GM12878 (cell line): ENCODE measurements around the gene PARP8. TPM values are rescaled to one million over a fixed set of nuclear protein-coding genes. Genes with fewer than 3 reads are reported as not detected.

ENCODE experiments used
- ATAC-seq: fragments of 200-7000 bp; cut with Tn5 transposase; 3 replicates; pipeline ENCODE4 v1.9.1; 2020; ENCODE audit warnings: mild to moderate bottlenecking, moderate library complexity
- BruUV-seq: library from RNA; stranded (reverse); fragments of 400-500 nt; replicated peaks from 2 replicates; lab custom pipeline; 2021; lab: Mats Ljungman, UMichigan
- CTCF ChIA-PET: fragments of 300-600 bp; sonication (Branson Sonifier 250); formaldehyde crosslinking; extraction: SDS; loops from one replicate; lab custom pipeline; 2021; ENCODE audit warnings: inconsistent platforms; lab: Yijun Ruan, JAX
- POLR2A ChIA-PET: fragments of 350-600 bp; formaldehyde crosslinking; extraction: SDS; loops from one replicate; lab custom pipeline; 2021; ENCODE audit warnings: inconsistent platforms; lab: Charles Lee
- RAD21 ChIA-PET: fragments of 300-600 bp; sonication (Branson Sonifier 250); formaldehyde crosslinking; loops from one replicate; lab custom pipeline; 2023; ENCODE audit warnings: antibody characterized with exemption; ENCODE audit not compliant: unreplicated experiment; lab: Charles Lee
- SMC1A ChIA-PET: fragments of 300-600 bp; sonication (Branson Sonifier 250); formaldehyde crosslinking; loops from one replicate; lab custom pipeline; 2023; ENCODE audit not compliant: unreplicated experiment, uncharacterized antibody; lab: Charles Lee
- DNase-seq: peaks from one replicate; pipeline ENCODE4 v3.0.0-alpha.2; 2011; ENCODE audit warnings: low read depth, low spot score
- FAIRE-seq: peaks from 3 replicates; lab custom pipeline; 2011; peaks lifted over from hg19 to GRCh38; lab: Jason Lieb, UNC
- H2AFZ ChIP-seq: 2 replicates; pipeline ENCODE4 v1.6.0; 2011; ENCODE audit warnings: low read depth, low read length, control low read depth; ENCODE audit not compliant: control insufficient read depth
- H3K27ac ChIP-seq: 2 replicates; pipeline ENCODE4 v1.5.1; 2011; ENCODE audit warnings: control low read depth; ENCODE audit not compliant: control insufficient read depth, insufficient read depth
- H3K27me3 ChIP-seq, 2 experiments: replicated peaks in 1 of 2; 2 replicates each; pipeline versions ENCODE4 v1.6.0 to v1.6.1; 2011; ENCODE audit warnings: low read length in 1 of 2; ENCODE audit not compliant: control insufficient read depth in 2 of 2, insufficient read depth in 2 of 2
- H3K36me3 ChIP-seq, 2 experiments: 2 replicates each; pipeline ENCODE4 v1.5.1; 2011; ENCODE audit warnings: low read length in 1 of 2; ENCODE audit not compliant: control insufficient read depth in 2 of 2, insufficient read depth in 2 of 2
- H3K4me1 ChIP-seq: 2 replicates; pipeline ENCODE4 v1.6.1; 2011; ENCODE audit warnings: mild to moderate bottlenecking, low read length, moderate library complexity, mixed read lengths; ENCODE audit not compliant: control insufficient read depth, insufficient read depth
- H3K4me2 ChIP-seq: 2 replicates; pipeline ENCODE4 v1.6.0; 2011; ENCODE audit warnings: control low read depth; ENCODE audit not compliant: control insufficient read depth, insufficient read depth
- H3K4me3 ChIP-seq: fragments of 200-600 bp; sonication (generic); 2 replicates; pipeline ENCODE4 v1.5.1; 2016
- H3K79me2 ChIP-seq: 2 replicates; pipeline ENCODE4 v1.6.0; 2011; ENCODE audit warnings: low read length; ENCODE audit not compliant: control insufficient read depth, insufficient read depth
- H3K9ac ChIP-seq: 2 replicates; pipeline ENCODE4 v1.8.0; 2011; ENCODE audit warnings: low read length, control low read depth, mixed read lengths; ENCODE audit not compliant: control insufficient read depth, insufficient read depth
- H3K9me3 ChIP-seq: replicated peaks from 3 replicates; pipeline ENCODE4 v1.5.1; 2011; ENCODE audit warnings: mild to moderate bottlenecking, low read length; ENCODE audit not compliant: control insufficient read depth, insufficient read depth
- H4K20me1 ChIP-seq: 2 replicates; pipeline ENCODE4 v1.6.0; 2011; ENCODE audit not compliant: control insufficient read depth, insufficient read depth
- BCLAF1 ChIP-seq: fragments of 450-650 bp; IDR thresholded peaks from 2 replicates; pipeline ENCODE4 v1.6.1; 2017; ENCODE audit warnings: antibody characterized with exemption, mild to moderate bottlenecking, moderate library complexity
- BHLHE40 ChIP-seq, 2 experiments: fragments of 450-650 bp in 1 of 2; IDR thresholded peaks; 2 replicates each; pipeline ENCODE4 v1.6.1; 2011 to 2017; ENCODE audit warnings: low read depth in 2 of 2, borderline replicate concordance in 1 of 2, improper control_type of control experiment in 1 of 2, low read length in 1 of 2, mild to moderate bottlenecking in 1 of 2
- HDGF ChIP-seq: fragments of 450-650 bp; IDR thresholded peaks from 2 replicates; pipeline ENCODE4 v1.6.1; 2016; ENCODE audit warnings: antibody characterized with exemption
- POLR2A ChIP-seq: IDR thresholded peaks from 2 replicates; pipeline ENCODE4 v1.6.1; 2011; ENCODE audit warnings: low read depth, mild to moderate bottlenecking, low read length
- SPI1 ChIP-seq: IDR thresholded peaks from 2 replicates; pipeline ENCODE4 v1.6.1; 2011; ENCODE audit warnings: low read depth, mild to moderate bottlenecking, low read length, moderate library complexity, borderline replicate concordance; ENCODE audit not compliant: insufficient read depth
- SRF ChIP-seq, 2 experiments: IDR thresholded peaks; 2 replicates each; pipeline ENCODE4 v1.6.1; 2011; ENCODE audit warnings: low read depth in 2 of 2, low read length in 2 of 2, mild to moderate bottlenecking in 1 of 2, moderate library complexity in 1 of 2
- WGBS: methylation state at CpG from one replicate; pipeline ENCODE4 v1.1.6; 2016; ENCODE audit warnings: low lambda C conversion rate; ENCODE audit not compliant: insufficient replicate concordance, insufficient coverage; ENCODE audit errors: missing lambda C conversion rate; 5-methylcytosine and 5-hydroxymethylcytosine counted together
- in situ Hi-C: fragments of 300-500 bp; cut with MboI; formaldehyde crosslinking; loops from 9 replicates; pipeline ENCODE4 v1.14.3; 2018; ENCODE audit warnings: mixed read lengths
- intact Hi-C: fragments of 100-400 bp; cut with micrococcal nuclease; formaldehyde crosslinking; loops from one replicate; pipeline ENCODE4 v1.14.2; 2022; ENCODE audit not compliant: unreplicated experiment
- polyA plus RNA-seq, 11 experiments: library from polyadenylated mRNA; depleted of rRNA in 4 of 11; unstranded in 6 of 11; stranded (reverse) in 5 of 11; fragments of >200 nt; fragmentation: Nextera tagmentation in 4 of 11; fragmentation: Illumina TruSeq in 1 of 11; extraction: Ambion mirVana in 4 of 11; extraction: Trizol in 1 of 11; gene quantifications; 1 replicate in 1 of 11; 2 replicates in 10 of 11; pipeline versions ENCODE4 v1.2.1 to v1.2.3, GENCODE V29; 2011 to 2016; ENCODE audit warnings: inconsistent platforms in 2 of 11, missing spikeins in 2 of 11, low read depth in 1 of 11
- total RNA-seq, 4 experiments: library from RNA; depleted of rRNA in 3 of 4; stranded (reverse); fragments of >200 nt in 3 of 4; fragmentation: Illumina TruSeq in 1 of 4; extraction: Trizol in 1 of 4; gene quantifications; 2 replicates each; pipeline versions ENCODE4 v1.2.1 to v1.2.3, GENCODE V29; 2013 to 2021

PARP8 gene
- total and polyA plus RNA-seq, 10 of the 15 experiments (the other 5 are each of a cell fraction or from before 2014, with no cell fraction given) = 9.1 to 65.2 (median 20.6) TPM

- no peaks in the 10 kb centered on the region for H4K20me1 ChIP-seq
- POLR2A ChIA-PET = interaction anchor here (0.6 kb wide), 1 partner anchor 213 kb away, joined by 3 read pairs; no protein-coding TSS in a partner anchor
- H3K79me2 ChIP-seq = no peaks in the 10 kb centered on the region
- SMC1A ChIA-PET = interaction anchor here (0.8 kb wide), 1 partner anchor 45 kb away, joined by 3 read pairs; no protein-coding TSS in a partner anchor
- no peak overlapping the region for H3K4me3 ChIP-seq
- FAIRE-seq = no peak
- in situ Hi-C loops = no loop called here
- WGBS = 0% methylated on average over 1 of the region's 1 CpG
- ATAC-seq = no peak
- H3K27me3 ChIP-seq = no peaks in the 10 kb centered on the region
- BruUV-seq = no TSS peak
- RAD21 ChIA-PET = no interaction called here
- no peak for DNase-seq
- H3K9me3 ChIP-seq = no peaks in the 10 kb centered on the region
- no peak overlapping the region for H3K27ac ChIP-seq
- no peak overlapping the region for H2AFZ ChIP-seq
- TF ChIP-seq SRF (IDR thresholded peaks at IDR 0.05; ENCODE audit: low read depth in 2 of 2, low read length in 2 of 2) (no peak), SPI1 (peak; percentile 42; the same call in 1 of the 2 replicates), HDGF (no peak), BHLHE40 (IDR thresholded peaks at IDR 0.05; ENCODE audit: borderline replicate concordance in 1 of 2, low read depth in 2 of 2, low read length in 1 of 2) (0 out of 4 replicates have a peak, but pooled peaks of 1 of the 2 experiments have one; percentile 13)
- H3K4me2 ChIP-seq = no peak overlapping the region
- H3K36me3 ChIP-seq = no peaks in the 10 kb centered on the region
- intact Hi-C loops = no loop called here
- peaks cover 3% of the 10 kb centered on the region for H3K4me1 ChIP-seq
- CTCF ChIA-PET = no interaction called here
- no peak overlapping the region for H3K9ac ChIP-seq
These were observed 8.2 kb upstream of the PARP8 start for GRCh38 chr5:50658246-50658645.

GRCh38 chr5:50663636-50664035 is 2.8 kb upstream of the PARP8 start:
- H3K79me2 ChIP-seq = peaks cover 20% of the 10 kb centered on the region
- H3K36me3 ChIP-seq = no peaks in the 10 kb centered on the region
- TF ChIP-seq BCLAF1 (no peak), POLR2A (no peak)
- no peak overlapping the region for H3K27ac ChIP-seq
- ATAC-seq = no peak
- H3K27me3 ChIP-seq = no peaks in the 10 kb centered on the region
- no peak for DNase-seq
- no peak overlapping the region for H2AFZ ChIP-seq
- in situ Hi-C loops = loop anchor here (10.0 kb wide), 1 partner anchor 229 kb away; no protein-coding TSS in a partner anchor
- H3K4me2 ChIP-seq = no peak overlapping the region
- no peaks in the 10 kb centered on the region for H4K20me1 ChIP-seq
- peaks cover 4% of the 10 kb centered on the region; the same call in 1 of the 2 replicates for H3K4me1 ChIP-seq
- no peak overlapping the region for H3K4me3 ChIP-seq
- H3K9me3 ChIP-seq = no peaks in the 10 kb centered on the region
- intact Hi-C loops = no loop called here
- no TSS peak for BruUV-seq
- WGBS = 95% methylated on average over 4 of the region's 4 CpGs
- ChIA-PET RAD21 (interaction anchor here (0.8 kb wide), 1 partner anchor 193 kb away, joined by 3 read pairs; no protein-coding TSS in a partner anchor), POLR2A (no interaction called here), SMC1A (interaction anchor here (0.7 to 1.2 kb wide), 4 partner anchors 27 to 85 kb away, joined by 3 read pairs; no protein-coding TSS in a partner anchor), CTCF (no interaction called here)
- no peak overlapping the region for H3K9ac ChIP-seq
- no peak for FAIRE-seq
